Raji (cell line): ENCODE results near the gene PLXNA3.
A peak's percentile ranks its signal among the peaks of the same experiment; 100 is the strongest.

Experiments
- POLR2A ChIP-seq: IDR thresholded peaks from 2 replicates; pipeline ENCODE4 v1.6.1; 2011; ENCODE audit warnings: low read depth, low read length, control low read depth; ENCODE audit not compliant: insufficient read depth

The PLXNA3 gene

GRCh38 chrX:154517101-154517781 is 59.2 kb downstream of the PLXNA3 start:
- no peak for TF ChIP-seq POLR2A

- TF ChIP-seq POLR2A = no peak
These were observed 61.3 kb downstream of the PLXNA3 start for GRCh38 chrX:154519389-154519788.

- no peak for TF ChIP-seq POLR2A
These were observed 67.8 kb downstream of the PLXNA3 start for GRCh38 chrX:154525606-154526490.

- TF ChIP-seq POLR2A = 0 out of 2 replicates have a peak, but pooled peaks have one; percentile 29
These were observed 69.0 kb downstream of the PLXNA3 start for GRCh38 chrX:154526901-154527675.
